Colon (tissue), 2 donors: ENCODE measurements around the gene DHDH.
"Not testable (repeated sequence)": the region's sequence is repeated elsewhere in the genome, so short reads cannot be mapped to it uniquely, and the experiment has no call there.

ENCODE experiments used
- FAIRE-seq: peaks from 2 replicates; lab custom pipeline; 2012; peaks lifted over from hg19 to GRCh38; lab: Jason Lieb, UNC
- donor health status: control.
- donor health status: control.

DHDH gene

DNA sequence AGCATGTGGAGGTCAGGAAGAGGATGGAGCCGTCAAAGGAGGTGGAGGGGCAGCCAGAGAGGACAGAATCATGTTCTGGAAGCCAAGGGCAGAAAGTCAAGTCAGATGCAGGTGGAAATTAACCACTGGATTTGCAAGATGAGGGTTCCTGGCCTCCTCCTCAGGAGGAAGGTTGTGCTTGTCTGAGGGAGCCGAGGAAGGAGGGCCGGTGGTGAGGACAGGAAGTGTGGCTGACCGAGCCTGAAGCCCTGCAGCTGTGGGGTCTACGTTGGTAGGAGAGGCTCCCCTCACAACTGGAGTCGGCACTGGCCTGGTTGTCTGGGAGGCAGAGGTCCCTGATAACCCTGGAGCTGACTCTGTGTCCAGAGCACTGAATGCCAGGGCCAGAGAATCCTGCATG is 15.4 kb upstream of the DHDH start:
- no peak for FAIRE-seq

DNA sequence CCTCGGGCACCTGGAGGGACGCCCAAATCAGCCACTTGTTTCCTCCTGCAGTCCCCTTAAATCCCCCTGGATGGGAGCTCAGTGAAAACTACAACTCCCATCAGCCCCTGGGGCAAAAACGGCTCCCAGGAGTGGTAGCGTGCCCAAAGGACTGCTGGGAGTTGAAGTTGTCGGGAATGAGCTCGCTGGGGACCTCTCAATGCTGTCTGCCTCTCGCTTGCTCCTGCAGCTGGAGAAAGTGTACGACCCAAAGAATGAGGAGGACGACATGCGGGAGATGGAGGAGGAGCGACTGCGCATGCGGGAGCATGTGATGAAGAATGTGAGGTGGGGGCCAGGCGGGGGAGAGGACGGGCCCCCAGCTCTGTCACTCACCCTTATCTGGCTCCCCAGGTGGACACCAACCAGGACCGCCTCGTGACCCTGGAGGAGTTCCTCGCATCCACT is 14.7 kb upstream of the DHDH start:
- FAIRE-seq = no peak

DNA sequence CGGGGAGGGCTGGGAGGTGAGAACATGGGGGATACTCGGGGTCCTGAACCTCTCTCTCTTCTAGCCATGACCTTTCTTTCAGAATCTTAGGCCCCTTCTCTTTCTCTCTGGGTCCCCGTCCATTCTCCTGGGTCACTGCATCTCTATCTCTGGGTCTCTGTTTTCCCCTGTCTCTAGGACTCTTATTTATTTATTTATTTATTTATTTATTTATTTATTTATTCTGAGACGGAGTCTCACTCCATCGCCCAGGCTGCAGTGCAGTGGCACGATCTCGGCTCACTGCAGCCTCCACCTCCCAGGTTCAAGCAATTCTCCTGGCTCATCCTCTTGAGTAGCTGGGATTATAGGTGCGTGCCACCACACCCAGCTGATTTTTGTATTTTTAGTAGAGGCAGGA is 14.2 kb upstream of the DHDH start:
- FAIRE-seq = not testable (repeated sequence)

DNA sequence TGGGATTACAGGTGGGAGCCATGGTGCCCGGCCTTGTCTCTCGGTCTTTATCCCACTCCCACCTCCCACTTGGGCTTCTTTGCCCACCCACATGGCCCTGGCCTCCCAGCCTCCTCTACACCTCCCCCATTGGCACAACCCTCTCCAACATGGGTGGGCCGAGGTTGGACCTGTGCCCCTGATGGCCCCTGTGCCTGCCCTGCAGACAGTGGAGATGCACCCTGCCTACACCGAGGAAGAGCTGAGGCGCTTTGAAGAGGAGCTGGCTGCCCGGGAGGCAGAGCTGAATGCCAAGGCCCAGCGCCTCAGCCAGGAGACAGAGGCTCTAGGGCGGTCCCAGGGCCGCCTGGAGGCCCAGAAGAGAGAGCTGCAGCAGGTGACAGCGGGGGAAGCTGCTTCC is 12.6 kb upstream of the DHDH start:
- FAIRE-seq = no peak

- no peak for FAIRE-seq
Measured at GRCh38 chr19:48921721-48922500, 11.6 kb upstream of the DHDH start.

- no peak for FAIRE-seq
Measured at GRCh38 chr19:48922548-48923490, 10.7 kb upstream of the DHDH start.

GRCh38 chr19:48925240-48925843 is 8.2 kb upstream of the DHDH start:
- FAIRE-seq = no peak

GRCh38 chr19:48925890-48926289 is 7.6 kb upstream of the DHDH start:
- FAIRE-seq = not testable (repeated sequence)

- no peak for FAIRE-seq
Measured at GRCh38 chr19:48926909-48927308, 6.6 kb upstream of the DHDH start.

DNA sequence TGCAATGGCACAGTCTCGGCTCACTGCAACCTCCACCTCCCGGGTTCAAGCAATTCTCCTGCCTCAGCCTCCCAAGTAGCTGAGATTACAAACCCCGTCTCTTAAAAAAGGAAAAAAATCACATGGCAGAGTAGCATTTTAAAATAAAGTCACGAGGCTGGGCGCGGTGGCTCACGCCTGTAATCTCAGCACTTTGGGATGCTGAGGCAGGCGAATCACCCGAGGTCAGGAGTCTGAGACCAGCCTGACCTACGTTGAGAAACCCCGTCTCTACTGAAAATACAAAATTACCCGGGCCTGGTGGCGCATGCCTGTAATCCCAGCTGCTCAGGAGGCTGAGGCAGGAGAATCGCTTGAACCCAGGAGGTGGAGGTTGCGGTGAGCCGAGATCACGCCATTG is 5.8 kb upstream of the DHDH start:
- not testable (repeated sequence) for FAIRE-seq

DNA sequence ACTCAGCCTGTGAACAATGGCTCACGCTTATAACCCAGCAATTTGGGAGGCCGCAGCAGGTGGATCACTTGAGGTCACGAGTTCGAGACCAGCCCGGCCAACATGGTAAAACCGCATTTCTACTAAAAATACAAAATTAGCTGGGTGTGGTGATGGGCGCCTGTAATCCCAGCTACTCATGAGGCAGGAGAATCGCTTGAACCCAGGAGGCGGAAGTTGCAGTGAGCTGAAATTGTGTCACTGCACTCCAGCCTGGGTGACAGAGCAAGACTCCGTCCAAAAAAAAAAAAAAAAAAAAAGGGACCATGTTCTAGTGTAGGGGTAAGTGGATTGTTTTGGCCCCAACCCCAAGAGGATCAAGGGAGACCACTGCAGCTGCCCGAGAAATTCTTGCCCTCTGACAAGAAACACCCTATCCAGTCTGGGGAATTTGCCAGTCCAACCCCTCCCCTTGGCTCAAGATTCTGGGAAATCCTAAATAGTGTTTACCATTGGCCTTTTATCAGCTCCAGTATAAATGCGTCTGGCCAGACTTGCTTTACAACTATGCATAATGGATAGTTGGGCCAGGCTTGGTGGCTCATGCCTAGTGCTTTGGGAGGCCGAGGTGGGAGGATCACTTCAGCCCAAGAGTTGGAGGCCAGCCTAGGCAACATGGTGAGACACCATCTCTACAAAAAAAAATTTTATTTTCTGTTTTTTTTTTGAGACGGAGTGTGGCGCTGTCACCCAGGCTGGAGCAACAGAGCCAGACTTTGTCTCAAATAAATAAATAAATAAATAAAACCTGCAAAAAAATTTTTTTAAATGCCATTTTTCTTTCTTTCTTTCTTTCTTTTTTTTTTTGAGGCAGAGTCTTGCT is 5.1 kb upstream of the DHDH start:
- no peak for FAIRE-seq

GRCh38 chr19:48934837-48935236 is 1.3 kb downstream of the DHDH start:
- no peak for FAIRE-seq

DNA sequence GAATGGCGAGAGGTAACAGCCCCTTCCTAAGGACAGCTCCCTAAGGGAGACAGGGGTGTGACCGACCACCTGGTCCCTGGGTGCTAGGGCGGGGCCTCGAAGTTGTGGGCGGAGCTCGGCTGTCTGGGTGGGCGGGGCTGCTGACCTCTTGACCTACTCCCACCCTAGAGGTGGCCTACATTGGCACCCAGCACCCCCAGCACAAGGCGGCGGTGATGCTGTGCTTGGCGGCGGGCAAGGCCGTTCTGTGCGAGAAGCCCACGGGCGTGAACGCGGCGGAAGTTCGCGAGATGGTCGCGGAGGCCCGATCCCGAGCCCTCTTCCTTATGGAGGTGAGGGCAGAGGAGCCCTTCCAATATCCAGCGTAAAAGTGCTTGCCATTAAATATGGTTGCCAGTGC is 2.4 kb downstream of the DHDH start:
- FAIRE-seq = no peak

DNA sequence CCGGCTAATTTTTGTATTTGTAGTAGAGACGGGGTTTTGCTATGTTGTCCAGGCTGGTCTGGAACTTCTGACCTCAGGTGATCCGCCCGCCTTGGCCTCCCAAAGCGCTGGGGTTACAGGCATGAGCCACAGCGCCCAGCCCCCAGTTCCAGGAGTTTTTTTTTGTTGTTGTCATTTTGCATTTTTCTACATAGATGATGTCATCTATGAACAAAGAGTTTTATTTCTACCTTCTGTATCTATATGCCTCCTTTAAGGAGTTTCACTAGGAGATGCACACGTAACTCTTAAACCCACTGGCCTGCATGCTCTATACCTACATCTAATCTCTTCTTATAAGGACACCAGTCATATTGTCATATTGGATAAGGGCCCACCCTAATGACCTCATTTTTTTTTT is 4.8 kb downstream of the DHDH start:
- FAIRE-seq = no peak

DNA sequence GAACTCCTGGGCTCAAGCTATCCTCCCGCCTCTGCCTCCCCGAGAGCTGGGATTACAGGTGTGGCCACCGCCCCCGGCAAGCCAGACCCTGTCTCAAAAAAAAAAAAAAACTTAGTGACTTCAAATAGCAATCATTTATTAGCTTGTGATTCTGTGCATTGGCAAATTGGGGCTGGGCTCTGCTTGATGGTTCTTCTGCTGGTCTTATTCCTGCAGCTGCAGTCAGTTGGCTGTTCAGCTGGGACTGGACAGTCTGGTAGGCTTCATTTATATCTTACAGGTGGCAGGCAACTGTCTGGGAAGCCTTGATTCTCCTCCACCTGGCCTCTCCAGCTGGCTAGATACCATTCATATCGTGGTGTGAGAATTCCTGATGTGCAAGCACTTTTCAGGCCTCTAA is 7.4 kb downstream of the DHDH start:
- FAIRE-seq = no peak

DNA sequence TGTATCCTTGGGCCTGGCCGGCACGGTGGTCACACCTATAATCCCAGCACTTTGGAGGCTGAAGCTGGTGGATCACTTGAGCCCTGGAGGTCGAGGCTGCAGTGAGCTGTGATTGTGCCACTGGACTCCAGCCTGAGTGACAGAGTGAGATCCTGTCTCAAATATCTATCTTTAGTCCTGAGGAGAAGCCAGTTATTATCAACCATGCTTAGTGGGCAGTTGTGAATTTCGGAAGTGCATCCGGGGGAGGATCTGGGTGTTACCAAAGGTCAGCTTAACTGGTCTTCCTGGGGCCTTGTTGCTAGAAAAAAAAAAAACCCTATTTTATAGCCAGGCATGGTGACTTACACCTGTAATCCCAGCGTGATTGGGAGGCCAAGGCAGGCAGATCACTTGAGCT is 9.6 kb downstream of the DHDH start:
- FAIRE-seq = no peak

- FAIRE-seq = no peak
Measured at GRCh38 chr19:48945415-48945814, 11.9 kb downstream of the DHDH start.

- no peak for FAIRE-seq
Measured at GRCh38 chr19:48945817-48946216, 12.3 kb downstream of the DHDH start.

DNA sequence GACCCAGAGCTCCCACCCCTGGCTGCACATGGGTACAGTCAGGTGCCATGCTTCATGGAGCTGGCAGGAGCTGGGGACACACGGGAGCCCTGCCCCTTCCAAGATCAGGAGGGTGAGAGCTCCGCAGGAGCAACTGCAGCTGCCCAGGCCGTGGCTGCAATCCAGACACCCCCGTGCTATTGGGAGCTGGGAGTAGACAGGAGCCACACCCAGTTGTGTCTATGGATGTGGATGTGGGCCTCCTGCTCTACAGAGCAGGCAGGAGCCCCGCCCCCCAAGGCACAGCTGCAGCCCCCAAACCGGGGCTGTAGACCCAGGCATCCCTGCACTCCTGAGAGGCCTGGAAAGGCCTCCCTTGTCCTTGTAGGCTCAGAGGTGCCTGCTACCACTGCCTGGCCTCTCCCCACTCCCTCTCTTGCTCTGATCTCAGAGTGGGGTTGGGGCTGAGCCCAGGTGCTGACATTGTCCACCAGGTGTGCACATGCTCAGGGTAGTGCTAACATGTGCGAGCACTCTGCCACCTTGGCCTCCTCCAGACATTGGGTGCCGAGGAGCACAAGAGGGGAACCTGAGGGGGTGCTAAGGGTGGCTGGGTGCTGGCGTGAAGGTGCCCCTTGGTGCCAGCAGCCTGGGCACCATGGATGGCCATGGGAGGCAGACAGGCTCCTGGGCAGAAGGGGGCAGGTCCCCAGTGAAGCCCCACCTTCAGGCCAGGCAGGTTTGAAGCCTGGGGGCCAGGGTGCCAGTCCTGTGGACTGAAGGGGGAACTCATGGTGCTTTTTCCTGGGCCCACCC is 13.2 kb downstream of the DHDH start:
- FAIRE-seq = no peak

DNA sequence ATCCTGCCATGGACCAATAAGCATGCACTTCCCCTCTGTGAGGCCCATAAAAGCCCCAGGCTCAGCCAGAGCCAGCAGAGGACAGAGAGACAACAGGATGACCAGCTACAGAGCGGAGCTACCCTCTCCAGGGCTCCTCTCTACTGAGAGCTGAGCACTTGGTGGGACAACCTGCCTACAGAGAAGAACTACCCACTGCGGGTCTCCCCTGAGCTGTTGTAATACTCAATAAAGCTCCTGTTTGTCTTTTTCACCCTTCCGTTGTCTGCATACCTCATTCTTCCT is 13.7 kb downstream of the DHDH start:
- no peak for FAIRE-seq

DNA sequence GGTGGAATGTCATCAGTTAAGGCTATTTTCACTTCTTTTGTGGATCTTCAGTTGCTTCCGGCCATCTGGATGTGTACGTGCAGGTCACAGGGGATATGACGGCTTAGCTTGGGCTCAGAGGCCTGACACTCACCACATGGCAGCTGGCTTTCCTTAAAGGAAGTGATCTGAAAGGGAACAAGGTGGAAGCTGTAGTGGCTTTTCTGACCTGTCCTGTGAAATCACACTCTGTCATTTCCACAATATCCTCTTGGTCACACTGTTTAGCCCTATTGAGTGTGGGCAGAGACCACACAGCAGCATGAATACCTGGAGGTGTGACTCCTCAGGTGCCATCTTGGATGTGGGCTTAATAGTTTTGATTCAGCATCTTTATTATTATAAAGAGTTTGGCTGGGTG is 16.7 kb downstream of the DHDH start:
- FAIRE-seq = no peak
